GM21619 (cell line): Measurements from ENCODE around the gene SRC.

Experiments used
- ATAC-seq: cut with Tn5 transposase; IDR thresholded peaks from one replicate; pipeline ENCODE4 v1.9.1; 2021; ENCODE audit not compliant: unreplicated experiment

SRC gene

GRCh38 chr20:37349517-37350491, 3.9 kb downstream of the SRC start:
- no peak for ATAC-seq

- no peak for ATAC-seq
Observed at GRCh38 chr20:37350649-37351574, 5.0 kb downstream of the SRC start.

- ATAC-seq, result no peak
Observed at GRCh38 chr20:37351689-37352607, 6.0 kb downstream of the SRC start.

GRCh38 chr20:37352608-37352980, 6.7 kb downstream of the SRC start:
- ATAC-seq, result no peak

GRCh38 chr20:37353285-37353849, 7.4 kb downstream of the SRC start:
- no peak for ATAC-seq

- no peak for ATAC-seq
Observed at GRCh38 chr20:37354210-37355195, 8.6 kb downstream of the SRC start.

- ATAC-seq, result no peak
Observed at GRCh38 chr20:37355252-37356180, 9.6 kb downstream of the SRC start.

- ATAC-seq, result no peak
Observed at GRCh38 chr20:37356387-37356786, 10.4 kb downstream of the SRC start.

GRCh38 chr20:37356961-37357371, 11.0 kb downstream of the SRC start:
- no peak for ATAC-seq

GRCh38 chr20:37357481-37358365, 11.8 kb downstream of the SRC start:
- no peak for ATAC-seq

- no peak for ATAC-seq
Observed at GRCh38 chr20:37358366-37359150, 12.6 kb downstream of the SRC start.

- no peak for ATAC-seq
Observed at GRCh38 chr20:37359331-37359730, 13.4 kb downstream of the SRC start.

- ATAC-seq, result no peak
Observed at GRCh38 chr20:37359836-37360235, 13.9 kb downstream of the SRC start.

- no peak for ATAC-seq
Observed at GRCh38 chr20:37360391-37361115, 14.6 kb downstream of the SRC start.

GRCh38 chr20:37361336-37361735, 15.4 kb downstream of the SRC start:
- no peak for ATAC-seq
